Muscle of back (tissue), 13 donors: ENCODE data around the gene KHSRP. TPM values are rescaled to one million over a fixed set of nuclear protein-coding genes. Genes with fewer than 3 reads are reported as not detected.

ENCODE experiments used
- DNase-seq, 3 donors: peaks; one replicate each; pipeline versions ENCODE4 v3.0.0 to v3.0.0-alpha.2; 2013
- long read RNA-seq, 9 donors: transcript quantifications; one replicate each; lab custom pipeline, GENCODE V29; 2026
- polyA plus RNA-seq, 10 donors: library from polyadenylated mRNA; unstranded; fragments of 120-200 nt; gene quantifications; one replicate each; pipeline ENCODE4 v1.2.1, GENCODE V29; 2013; ENCODE audit not compliant: insufficient read length in 10 of 10

KHSRP gene
- polyA plus RNA-seq: 100 to 1,000 TPM; 153 to 254 (median 184) TPM
- long read RNA-seq, donor 1, partial matches to known transcripts: 9 of 16 reads
- long read RNA-seq, donor 1, other reads (novel, unspliced or antisense): 0 of 16 reads
- long read RNA-seq, donor 2, partial matches to known transcripts: 7 of 13 reads
- long read RNA-seq, donor 2, other reads (novel, unspliced or antisense): 0 of 13 reads
- long read RNA-seq, donor 3: 0 reads
- long read RNA-seq, donor 4, partial matches to known transcripts: 0 of 3 reads
- long read RNA-seq, donor 4, other reads (novel, unspliced or antisense): 0 of 3 reads
- long read RNA-seq, donor 5, transcript KHSRP-212 (3 exons, 851 nt): major isoform, 6 of 31 reads
- long read RNA-seq, donor 5, partial matches to known transcripts: 21 of 31 reads
- long read RNA-seq, donor 5, other reads (novel, unspliced or antisense): 0 of 31 reads
- long read RNA-seq, donor 6, partial matches to known transcripts: 8 of 12 reads
- long read RNA-seq, donor 6, other reads (novel, unspliced or antisense): 0 of 12 reads
- long read RNA-seq, donor 7, partial matches to known transcripts: 15 of 21 reads
- long read RNA-seq, donor 7, other reads (novel, unspliced or antisense): 0 of 21 reads
- long read RNA-seq, donor 8, partial matches to known transcripts: 0 of 2 reads
- long read RNA-seq, donor 8, other reads (novel, unspliced or antisense): 0 of 2 reads
- long read RNA-seq, donor 9, partial matches to known transcripts: 0 of 2 reads
- long read RNA-seq, donor 9, other reads (novel, unspliced or antisense): 0 of 2 reads

- DNase-seq: peak in 2 of 3 donors; percentile 32 to 38
These were observed at the start of gene KHSRP for GRCh38 chr19:6424195-6424938. TSS of gene KHSRP (minus strand) at chr19:6424811. CDS start at chr19:6424701, 110 bp downstream.

- no peak for DNase-seq
These were observed 49.0 kb upstream of the KHSRP start for GRCh38 chr19:6473647-6474046.

GRCh38 chr19:6472713-6473112 lies 48.1 kb upstream of the KHSRP start:
- DNase-seq: no peak

- no peak for DNase-seq
These were observed 46.5 kb upstream of the KHSRP start for GRCh38 chr19:6471076-6471475.

GRCh38 chr19:6470173-6470572 lies 45.6 kb upstream of the KHSRP start:
- DNase-seq: no peak

- no peak for DNase-seq
These were observed 42.8 kb upstream of the KHSRP start for GRCh38 chr19:6467384-6467783.

GRCh38 chr19:6466526-6467248 lies 42.1 kb upstream of the KHSRP start:
- DNase-seq: no peak

GRCh38 chr19:6465663-6466062 lies 41.1 kb upstream of the KHSRP start:
- DNase-seq: no peak

GRCh38 chr19:6465006-6465405 lies 40.4 kb upstream of the KHSRP start:
- DNase-seq: no peak

- DNase-seq: no peak
These were observed 39.7 kb upstream of the KHSRP start, which contains the start of gene CRB3 for GRCh38 chr19:6464070-6464873. TSS of gene CRB3 (plus strand) at chr19:6464271. CDS start at chr19:6464702, 431 bp downstream.

GRCh38 chr19:6460099-6460884 lies 35.7 kb upstream of the KHSRP start:
- peak; percentile 99 for DNase-seq

GRCh38 chr19:6459262-6460098 lies 34.9 kb upstream of the KHSRP start, which contains the start of gene SLC25A23:
TSS of gene SLC25A23 (minus strand) at chr19:6459792. CDS start at chr19:6459628, 164 bp downstream.
- DNase-seq: peak; percentile 78 to 93 (median 83)

- DNase-seq: peak in 1 of 3 donors; percentile 30
These were observed 34.2 kb upstream of the KHSRP start for GRCh38 chr19:6458695-6459261.

- DNase-seq: no peak
These were observed 33.5 kb upstream of the KHSRP start for GRCh38 chr19:6457958-6458694.

- DNase-seq: no peak
These were observed 31.3 kb upstream of the KHSRP start for GRCh38 chr19:6455924-6456323.

GRCh38 chr19:6453951-6454565 lies 29.4 kb upstream of the KHSRP start:
- DNase-seq: no peak

- no peak for DNase-seq
These were observed 28.3 kb upstream of the KHSRP start for GRCh38 chr19:6452899-6453298.
